Activated CD8-positive, alpha-beta T cell treated with anti-CD3 and anti-CD28 coated beads, Interleukin-2, amount 10 ng/mL, durations not matched to agents 7 days and 5 days (primary cell): ENCODE data around the gene SNX9. TPM values are rescaled to one million over a fixed set of nuclear protein-coding genes. Genes with fewer than 3 reads are reported as not detected.
"Not testable (repeated sequence)": the region's sequence is repeated elsewhere in the genome, so short reads cannot be mapped to it uniquely, and the experiment has no call there.

ENCODE experiments used
- ATAC-seq: fragments of 150-1000 bp; cut with Tn5 transposase; one replicate; pipeline ENCODE4 v1.10.0; 2021; ENCODE audit warnings: moderate library complexity
- CTCF ChIA-PET: fragments of 350-600 bp; sonication (Branson Sonifier 250); formaldehyde crosslinking; loops from one replicate; lab custom pipeline; 2021; ENCODE audit warnings: antibody characterized with exemption; lab: Charles Lee
- POLR2A ChIA-PET: fragments of 350-600 bp; sonication (Branson Sonifier 250); formaldehyde crosslinking; loops from one replicate; lab custom pipeline; 2021; ENCODE audit warnings: antibody characterized with exemption; lab: Charles Lee
- DNase-seq: peaks from one replicate; pipeline ENCODE4 v3.0.0-alpha.2; 2020
- H3K27ac Mint-ChIP-seq: one replicate; pipeline ENCODE4 v1.8.0; 2021; ENCODE audit warnings: mild to moderate bottlenecking, mixed read lengths
- H3K27me3 Mint-ChIP-seq: one replicate; pipeline ENCODE4 v1.8.0; 2021; ENCODE audit warnings: low read depth, mixed read lengths
- H3K36me3 Mint-ChIP-seq: one replicate; pipeline ENCODE4 v1.8.0; 2021; ENCODE audit warnings: low read depth, mixed read lengths
- H3K4me1 Mint-ChIP-seq: one replicate; pipeline ENCODE4 v1.8.0; 2021; ENCODE audit warnings: low read depth, mixed read lengths
- H3K4me3 Mint-ChIP-seq: one replicate; pipeline ENCODE4 v1.8.0; 2021; ENCODE audit warnings: mild to moderate bottlenecking, mixed read lengths
- H3K9me3 Mint-ChIP-seq: one replicate; pipeline ENCODE4 v1.8.0; 2022; ENCODE audit warnings: mixed read lengths; ENCODE audit not compliant: insufficient read depth
- total RNA-seq, 2 experiments: library from RNA; stranded (reverse); gene quantifications; one replicate each; pipeline ENCODE4 v1.2.3, GENCODE V29; 2021

SNX9 gene
- total RNA-seq, 2 experiments from 2014 or later: 9.1 to 9.2 TPM

DNA sequence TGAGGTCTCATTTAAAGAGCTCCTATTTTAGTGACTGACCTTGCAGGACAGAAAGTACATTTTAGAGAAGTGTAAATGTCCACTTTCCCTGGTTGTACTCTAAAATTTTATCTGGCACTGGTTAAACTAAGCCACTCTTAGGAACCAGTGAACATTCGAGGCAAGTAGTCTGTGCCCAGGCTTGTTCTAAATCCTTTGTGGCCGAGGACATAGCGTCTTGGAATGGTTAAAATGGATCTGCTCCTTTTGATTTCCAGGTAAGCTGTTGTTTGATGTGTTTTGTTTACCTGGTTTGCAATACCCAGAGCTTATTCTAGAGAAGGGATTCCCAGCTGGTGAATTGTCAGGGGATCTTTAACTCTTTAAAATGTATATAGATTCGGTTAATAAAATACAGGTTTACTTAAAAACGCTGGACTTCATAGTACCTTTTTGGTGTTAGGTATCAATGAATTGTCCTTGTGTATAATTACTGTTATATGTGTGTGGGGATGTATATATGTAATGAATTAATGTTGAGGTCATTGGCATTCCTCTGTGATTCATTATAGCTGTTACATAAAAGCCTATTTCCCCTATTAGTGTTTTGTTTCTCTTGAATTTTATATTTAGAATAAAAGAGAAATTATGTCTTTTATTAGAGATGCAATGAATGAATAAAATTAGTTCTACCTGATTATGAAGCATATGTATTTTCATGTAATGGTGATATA, 15.8 kb downstream of the SNX9 start:
- H3K27me3 Mint-ChIP-seq: peaks cover 3% of the 10 kb centered on the region
- ChIA-PET CTCF (interaction anchor here (0.8 to 2.4 kb wide), 3 partner anchors 11 to 83 kb away, joined by 3 to 8 read pairs (median 6); no protein-coding TSS in a partner anchor), POLR2A (no interaction called here)
- H3K4me3 Mint-ChIP-seq: no peak overlapping the region
- ATAC-seq (no peak), DNase-seq (peak; percentile 8)
- no peaks in the 10 kb centered on the region for H3K9me3 Mint-ChIP-seq
- H3K27ac Mint-ChIP-seq: no peak overlapping the region
- peaks cover 8% of the 10 kb centered on the region for H3K36me3 Mint-ChIP-seq
- peaks cover 24% of the 10 kb centered on the region for H3K4me1 Mint-ChIP-seq

- Mint-ChIP-seq H3K9me3 (no peaks in the 10 kb centered on the region), H3K27ac (no peak overlapping the region), H3K4me1 (peaks cover 23% of the 10 kb centered on the region), H3K4me3 (no peak overlapping the region), H3K27me3 (peaks cover under 1% of the 10 kb centered on the region), H3K36me3 (peaks cover 6% of the 10 kb centered on the region)
- ChIA-PET CTCF (interaction anchor here (2.4 kb wide), 1 partner anchor 83 kb away, joined by 8 read pairs; no protein-coding TSS in a partner anchor), POLR2A (no interaction called here)
- ATAC-seq: peak; percentile 20
- DNase-seq: peak; percentile 15
Measured at GRCh38 chr6:157839606-157840005, 16.6 kb downstream of the SNX9 start.

GRCh38 chr6:157840261-157840660, 17.2 kb downstream of the SNX9 start:
- no peak overlapping the region for H3K4me3 Mint-ChIP-seq
- DNase-seq (no peak), ATAC-seq (no peak)
- peaks cover 22% of the 10 kb centered on the region for H3K4me1 Mint-ChIP-seq
- no peaks in the 10 kb centered on the region for H3K9me3 Mint-ChIP-seq
- no peaks in the 10 kb centered on the region for H3K27me3 Mint-ChIP-seq
- ChIA-PET CTCF (interaction anchor here (1.3 to 2.4 kb wide), 2 partner anchors 33 to 84 kb away, joined by 3 to 8 read pairs; no protein-coding TSS in a partner anchor), POLR2A (interaction anchor here (0.6 kb wide), 1 partner anchor 11 kb away, joined by 6 read pairs; no protein-coding TSS in a partner anchor)
- H3K36me3 Mint-ChIP-seq: peaks cover 4% of the 10 kb centered on the region
- no peak overlapping the region for H3K27ac Mint-ChIP-seq

DNA sequence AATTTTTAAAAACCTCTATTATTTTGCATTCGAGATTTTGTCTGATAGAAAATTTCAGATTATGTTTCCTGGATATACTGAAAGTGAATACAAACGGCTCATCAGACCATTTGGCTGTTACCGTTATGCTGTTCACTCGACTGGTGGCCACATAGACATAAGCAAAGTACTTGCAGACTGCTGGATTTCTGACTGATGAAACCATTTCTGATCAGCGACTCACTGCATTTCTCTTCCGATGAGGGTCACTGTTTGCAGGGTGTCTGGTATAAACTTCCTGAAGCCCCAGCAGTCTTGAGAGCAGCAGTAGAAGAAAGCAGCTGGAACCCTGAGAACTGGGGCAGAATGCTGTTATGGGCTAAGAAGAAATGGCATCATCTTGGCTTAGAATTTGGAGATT, 17.7 kb downstream of the SNX9 start:
- Mint-ChIP-seq H3K4me3 (no peak overlapping the region), H3K36me3 (no peaks in the 10 kb centered on the region), H3K27ac (no peak overlapping the region), H3K9me3 (no peaks in the 10 kb centered on the region), H3K27me3 (no peaks in the 10 kb centered on the region), H3K4me1 (peaks cover 23% of the 10 kb centered on the region)
- ChIA-PET POLR2A (interaction anchor here (0.6 kb wide), 1 partner anchor 12 kb away, joined by 6 read pairs; no protein-coding TSS in a partner anchor), CTCF (interaction anchor here (1.3 kb wide), 1 partner anchor 32 kb away, joined by 3 read pairs; no protein-coding TSS in a partner anchor)
- DNase-seq: peak; percentile 16
- no peak for ATAC-seq

DNA sequence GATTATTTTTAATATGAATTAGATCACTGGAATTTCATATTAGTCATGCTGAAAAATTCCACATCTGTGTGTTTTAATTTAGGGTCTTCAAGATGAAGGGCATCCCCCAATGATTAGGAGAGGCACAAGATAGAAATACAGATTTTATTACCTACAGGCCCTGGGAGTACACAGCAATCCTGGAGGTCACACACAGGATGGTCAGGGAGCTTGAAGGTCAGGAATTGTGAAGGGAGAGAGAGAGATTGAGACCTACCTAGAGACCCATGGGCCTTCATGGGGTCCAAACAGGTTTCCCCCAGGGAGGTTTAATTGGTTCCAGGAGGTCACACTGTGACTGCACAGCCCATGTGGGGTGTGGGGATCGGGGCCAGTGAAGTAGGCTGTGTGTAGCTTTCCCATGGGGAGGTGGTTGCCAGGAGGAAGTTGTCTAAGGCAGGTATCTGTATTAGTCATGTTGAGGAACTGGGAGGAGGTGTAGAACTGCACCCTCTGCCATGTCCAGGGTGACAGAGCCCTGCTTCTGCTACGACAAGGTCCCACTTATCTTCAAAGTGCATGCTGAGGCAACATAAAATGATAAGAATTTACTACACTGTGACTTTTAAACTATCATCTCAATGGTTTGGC, 18.3 kb downstream of the SNX9 start:
- peak; percentile 18 for DNase-seq
- no peak overlapping the region for H3K27ac Mint-ChIP-seq
- no peaks in the 10 kb centered on the region for H3K9me3 Mint-ChIP-seq
- peak; percentile 36 for ATAC-seq
- CTCF ChIA-PET: interaction anchor here (1.3 kb wide), 1 partner anchor 32 kb away, joined by 3 read pairs; no protein-coding TSS in a partner anchor
- H3K27me3 Mint-ChIP-seq: no peaks in the 10 kb centered on the region
- POLR2A ChIA-PET: no interaction called here
- no peak overlapping the region for H3K4me3 Mint-ChIP-seq
- no peaks in the 10 kb centered on the region for H3K36me3 Mint-ChIP-seq
- H3K4me1 Mint-ChIP-seq: peaks cover 27% of the 10 kb centered on the region

DNA sequence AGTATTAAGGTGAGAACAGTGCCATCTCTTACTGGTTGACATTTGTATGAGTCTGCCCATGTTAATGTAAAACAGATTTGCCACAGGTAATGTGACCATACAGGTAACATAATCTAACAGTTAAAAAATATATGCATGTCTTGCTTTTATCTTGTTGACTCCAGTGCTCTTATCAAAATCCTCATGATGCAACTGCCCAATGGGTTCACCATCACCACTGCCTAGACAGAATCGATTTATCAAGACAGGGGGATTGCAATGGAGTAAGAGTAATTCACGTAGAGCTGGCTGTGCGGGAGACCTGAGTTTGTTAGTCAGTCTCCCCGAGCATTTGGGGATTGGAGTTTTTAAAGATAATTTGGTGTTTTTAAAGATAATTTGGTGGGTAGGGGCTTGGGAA, 19.2 kb downstream of the SNX9 start:
- DNase-seq: peak; percentile 12
- Mint-ChIP-seq H3K27me3 (no peaks in the 10 kb centered on the region), H3K36me3 (no peaks in the 10 kb centered on the region), H3K27ac (no peak overlapping the region), H3K9me3 (no peaks in the 10 kb centered on the region), H3K4me3 (no peak overlapping the region), H3K4me1 (peaks cover 27% of the 10 kb centered on the region)
- ChIA-PET CTCF (interaction anchor here (1.4 to 1.7 kb wide), 2 partner anchors 9 to 31 kb away, joined by 3 to 4 read pairs; no protein-coding TSS in a partner anchor), POLR2A (no interaction called here)
- no peak for ATAC-seq

GRCh38 chr6:157844196-157844595, 21.1 kb downstream of the SNX9 start:
- H3K4me3 Mint-ChIP-seq, H3K27ac Mint-ChIP-seq, H3K27me3 Mint-ChIP-seq, H3K36me3 Mint-ChIP-seq, ATAC-seq, H3K9me3 Mint-ChIP-seq, CTCF ChIA-PET: not testable (repeated sequence)
- peak; percentile 13 for DNase-seq
- POLR2A ChIA-PET: interaction anchor here (0.7 kb wide), 1 partner anchor 16 kb away, joined by 3 read pairs; no protein-coding TSS in a partner anchor
- peaks cover 30% of the 10 kb centered on the region for H3K4me1 Mint-ChIP-seq

DNA sequence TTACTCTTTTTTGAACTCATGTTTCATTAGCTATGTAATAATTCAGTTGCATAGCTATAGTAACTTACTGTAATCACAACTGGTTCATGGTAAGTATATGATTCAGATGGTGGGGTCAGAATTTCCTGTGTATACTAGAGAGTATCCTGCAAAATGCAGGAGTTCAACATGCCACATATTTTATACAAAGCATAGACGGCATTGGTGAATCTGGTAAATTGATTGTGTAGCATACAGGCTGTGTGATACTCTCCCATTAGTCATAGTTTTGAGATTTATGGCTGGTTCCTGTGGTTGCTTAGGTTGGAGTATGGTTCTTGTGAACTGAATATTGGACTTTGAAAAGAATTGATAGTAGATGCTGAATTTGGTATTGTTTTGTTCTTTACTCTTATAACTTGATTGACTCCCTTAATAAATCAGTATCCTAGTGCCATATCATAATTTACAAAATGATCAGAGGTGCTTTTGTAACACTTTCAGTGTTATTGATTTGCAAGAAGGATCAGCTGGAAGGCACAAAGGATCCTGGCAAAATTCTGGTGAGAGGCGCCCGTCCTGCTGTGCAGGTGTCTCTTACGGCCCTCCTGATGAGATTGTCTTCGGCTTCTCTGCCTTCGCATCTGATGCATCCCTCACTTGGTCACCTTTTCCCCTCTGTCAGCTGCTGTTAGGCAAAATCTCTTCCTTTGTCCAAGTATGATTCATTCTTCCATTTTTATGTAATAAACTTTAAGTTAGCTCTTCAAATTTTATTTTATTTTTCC, 22.6 kb downstream of the SNX9 start:
- ATAC-seq (no peak), DNase-seq (peak; percentile 10)
- H3K27me3 Mint-ChIP-seq: no peaks in the 10 kb centered on the region
- H3K27ac Mint-ChIP-seq: no peak overlapping the region
- ChIA-PET CTCF (interaction anchor here (0.6 to 2.1 kb wide), 4 partner anchors 10 to 135 kb away, joined by 3 to 13 read pairs (median 8); no protein-coding TSS in a partner anchor), POLR2A (interaction anchor here (0.8 kb wide), 1 partner anchor 86 kb away, joined by 3 read pairs; no protein-coding TSS in a partner anchor)
- peaks cover 34% of the 10 kb centered on the region for H3K4me1 Mint-ChIP-seq
- H3K4me3 Mint-ChIP-seq: no peak overlapping the region
- no peaks in the 10 kb centered on the region for H3K9me3 Mint-ChIP-seq
- H3K36me3 Mint-ChIP-seq: peaks cover 3% of the 10 kb centered on the region

DNA sequence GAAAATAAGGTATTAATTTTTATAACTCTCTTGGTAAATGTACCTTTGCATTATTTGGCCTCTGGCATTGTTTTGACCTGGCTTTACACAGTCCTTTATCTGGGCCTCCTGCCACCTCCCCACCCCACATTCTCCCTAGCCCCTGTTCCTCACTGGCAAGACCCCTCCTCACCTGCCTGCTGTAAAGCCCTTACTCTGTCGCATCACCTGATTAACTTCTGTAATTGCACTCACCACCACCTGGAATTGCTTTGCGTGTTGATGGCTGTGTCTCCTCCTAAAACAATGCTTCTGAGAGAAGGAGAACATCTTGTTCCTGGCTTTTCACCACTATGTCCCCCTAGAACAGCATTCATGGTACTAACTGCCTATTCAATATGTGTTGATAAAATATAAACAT, 24.8 kb downstream of the SNX9 start:
- H3K27ac Mint-ChIP-seq: no peak overlapping the region
- H3K36me3 Mint-ChIP-seq: peaks cover 11% of the 10 kb centered on the region
- ChIA-PET CTCF (interaction anchor here (1.4 to 1.5 kb wide), 2 partner anchors 13 to 16 kb away, joined by 4 to 7 read pairs; no protein-coding TSS in a partner anchor), POLR2A (no interaction called here)
- H3K9me3 Mint-ChIP-seq: peaks cover 4% of the 10 kb centered on the region
- no peak for ATAC-seq
- peaks cover 26% of the 10 kb centered on the region for H3K4me1 Mint-ChIP-seq
- no peaks in the 10 kb centered on the region for H3K27me3 Mint-ChIP-seq
- no peak overlapping the region for H3K4me3 Mint-ChIP-seq
- DNase-seq: peak; percentile 3

GRCh38 chr6:157848693-157849092, 25.6 kb downstream of the SNX9 start:
- Mint-ChIP-seq H3K4me3 (no peak overlapping the region), H3K36me3 (peaks cover 17% of the 10 kb centered on the region), H3K9me3 (peaks cover 11% of the 10 kb centered on the region), H3K27me3 (no peaks in the 10 kb centered on the region), H3K27ac (no peak overlapping the region), H3K4me1 (peaks cover 26% of the 10 kb centered on the region)
- peak; percentile 9 for DNase-seq
- no peak for ATAC-seq
- ChIA-PET CTCF (no interaction called here), POLR2A (no interaction called here)

GRCh38 chr6:157849288-157850017, 26.4 kb downstream of the SNX9 start:
- POLR2A ChIA-PET: no interaction called here

More at GRCh38 chr6:157849288-157850017, 26.4 kb downstream of the SNX9 start:
- peaks cover 23% of the 10 kb centered on the region for H3K4me1 Mint-ChIP-seq
- ATAC-seq (peak; percentile 14), DNase-seq (peak; percentile 17)
- CTCF ChIA-PET: no interaction called here
- H3K9me3 Mint-ChIP-seq: peaks cover 11% of the 10 kb centered on the region
- no peaks in the 10 kb centered on the region for H3K27me3 Mint-ChIP-seq
- H3K27ac Mint-ChIP-seq: no peak overlapping the region
- no peak overlapping the region for H3K4me3 Mint-ChIP-seq
- H3K36me3 Mint-ChIP-seq: peaks cover 17% of the 10 kb centered on the region
